Psoas muscle (tissue), 8 donors: Measurements from ENCODE around the gene CHCHD10. TPM values are rescaled to one million over a fixed set of nuclear protein-coding genes. Genes with fewer than 3 reads are reported as not detected.

Experiments
- ATAC-seq, 4 donors: fragments of 200-7000 bp; cut with Tn5 transposase; one replicate each; pipeline ENCODE4 v1.9.1; 2020; ENCODE audit warnings: moderate library complexity in 3 of 4, mild to moderate bottlenecking in 2 of 4
- DNase-seq, 2 donors: peaks; one replicate each; pipeline ENCODE4 v3.0.0-alpha.2; 2020
- H3K27ac ChIP-seq: fragments of 200-600 bp; one replicate; pipeline ENCODE4 v1.8.0; 2022
- H3K27me3 ChIP-seq, 3 donors: fragments of 200-600 bp in 1 of 3; one replicate each; pipeline versions ENCODE4 v1.6.1 to v1.8.0; 2013 to 2022; ENCODE audit warnings: low read length in 2 of 3, mild to moderate bottlenecking in 2 of 3, moderate library complexity in 1 of 3; ENCODE audit not compliant: insufficient read depth in 3 of 3
- H3K36me3 ChIP-seq, 2 donors: fragments of 200-600 bp in 1 of 2; one replicate each; pipeline versions ENCODE4 v1.6.1 to v1.8.0; 2013 to 2022; ENCODE audit warnings: low read depth in 1 of 2, mild to moderate bottlenecking in 1 of 2, moderate library complexity in 1 of 2; ENCODE audit not compliant: insufficient read depth in 1 of 2
- H3K4me1 ChIP-seq: fragments of 200-600 bp; one replicate; pipeline ENCODE4 v1.8.0; 2022
- H3K4me3 ChIP-seq: fragments of 200-600 bp; one replicate; pipeline ENCODE4 v1.8.0; 2022; ENCODE audit warnings: mild to moderate bottlenecking
- H3K9me3 ChIP-seq: fragments of 200-600 bp; one replicate; pipeline ENCODE4 v1.8.0; 2022
- WGBS, 3 donors: extraction: QIAGEN DNeasy Blood & Tissue Kit; methylation state at CpG; one replicate each; pipeline versions ENCODE4 v1.1.6 to v1.1.7; 2013; 5-methylcytosine and 5-hydroxymethylcytosine counted together
- intact Hi-C, 2 donors: fragments of 100-400 bp; cut with DNase I; formaldehyde crosslinking; loops; one replicate each; pipeline versions ENCODE4 v1.11.0 to v1.14.2; 2022
- polyA plus RNA-seq, 3 donors: library from polyadenylated mRNA; stranded (reverse); fragments of 200-250 nt; gene quantifications; one replicate each; pipeline ENCODE4 v1.2.3, GENCODE V29; 2013
- total RNA-seq, 4 donors: library from RNA; stranded (reverse); fragmentation: NEBNext Ultra II Directional in 2 of 4; extraction: Animal tissue kit (Norgen Biotek cat#: 25700) in 2 of 4; gene quantifications; one replicate each; pipeline versions ENCODE4 v1.2.1 to v1.2.4, GENCODE V29; 2021 to 2023
- TF ChIP-seq, protein P1 (sequence below): fragments of 200-600 bp; IDR thresholded peaks from one replicate; pipeline ENCODE4 v1.8.0; 2022; ENCODE audit warnings: antibody characterized with exemption
- donor health status: healthy with polysubstance abuse.
- donor health status: DM: no; HTN: no; CAD: no; lungs with moderate emphysema.
- donor health status: Bipolar disorder and iron deficiency.
- donor health status: healthy.
- donor health status: DM: yes; HTN: yes; CAD: no.
- donor health status: DM: no; HTN: no; CAD: no.
- donor health status: DM: no; HTN: no; CAD: no.
- donor health status: DM: yes; HTN: yes; CAD: no.

Gene CHCHD10
- total and polyA plus RNA-seq, 7 donors = 460 to 1,066 (median 752) TPM

DNA sequence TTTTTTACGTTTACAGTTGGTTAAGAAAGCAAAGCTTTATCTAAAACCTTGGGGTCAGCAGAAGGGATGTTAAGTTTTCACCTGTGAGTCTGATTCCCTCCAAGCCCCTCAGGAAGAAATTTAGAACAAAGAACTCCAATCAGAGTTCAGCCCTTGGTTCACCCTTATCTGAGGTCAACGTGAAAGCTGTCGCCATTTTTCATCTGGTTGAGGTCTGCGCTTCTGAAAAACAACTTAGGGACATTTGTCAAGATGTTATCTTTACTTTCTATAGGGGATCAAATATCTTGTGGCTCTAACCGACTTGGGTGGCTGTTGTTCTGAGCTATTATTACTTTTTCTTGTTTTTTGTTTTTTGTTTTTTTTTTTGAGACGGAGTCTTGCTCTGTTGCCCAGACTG is 46.9 kb downstream of the CHCHD10 start:
- intact Hi-C loops = no loop called here
- 71 to 77% (median 76%) methylated on average over 6 of the region's 6 CpGs for WGBS, 3 donors
- H3K4me1 ChIP-seq = peaks cover 3% of the 10 kb centered on the region
- TF ChIP-seq, protein P1, sequence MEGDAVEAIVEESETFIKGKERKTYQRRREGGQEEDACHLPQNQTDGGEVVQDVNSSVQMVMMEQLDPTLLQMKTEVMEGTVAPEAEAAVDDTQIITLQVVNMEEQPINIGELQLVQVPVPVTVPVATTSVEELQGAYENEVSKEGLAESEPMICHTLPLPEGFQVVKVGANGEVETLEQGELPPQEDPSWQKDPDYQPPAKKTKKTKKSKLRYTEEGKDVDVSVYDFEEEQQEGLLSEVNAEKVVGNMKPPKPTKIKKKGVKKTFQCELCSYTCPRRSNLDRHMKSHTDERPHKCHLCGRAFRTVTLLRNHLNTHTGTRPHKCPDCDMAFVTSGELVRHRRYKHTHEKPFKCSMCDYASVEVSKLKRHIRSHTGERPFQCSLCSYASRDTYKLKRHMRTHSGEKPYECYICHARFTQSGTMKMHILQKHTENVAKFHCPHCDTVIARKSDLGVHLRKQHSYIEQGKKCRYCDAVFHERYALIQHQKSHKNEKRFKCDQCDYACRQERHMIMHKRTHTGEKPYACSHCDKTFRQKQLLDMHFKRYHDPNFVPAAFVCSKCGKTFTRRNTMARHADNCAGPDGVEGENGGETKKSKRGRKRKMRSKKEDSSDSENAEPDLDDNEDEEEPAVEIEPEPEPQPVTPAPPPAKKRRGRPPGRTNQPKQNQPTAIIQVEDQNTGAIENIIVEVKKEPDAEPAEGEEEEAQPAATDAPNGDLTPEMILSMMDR = no peak
- no peaks in the 10 kb centered on the region for H3K9me3 ChIP-seq
- DNase-seq (no peak), ATAC-seq (no peak)
- no peak overlapping the region for H3K27ac ChIP-seq
- H3K36me3 ChIP-seq = no peaks in the 10 kb centered on the region
- H3K4me3 ChIP-seq = no peak overlapping the region
- H3K27me3 ChIP-seq = no peaks in the 10 kb centered on the region

DNA sequence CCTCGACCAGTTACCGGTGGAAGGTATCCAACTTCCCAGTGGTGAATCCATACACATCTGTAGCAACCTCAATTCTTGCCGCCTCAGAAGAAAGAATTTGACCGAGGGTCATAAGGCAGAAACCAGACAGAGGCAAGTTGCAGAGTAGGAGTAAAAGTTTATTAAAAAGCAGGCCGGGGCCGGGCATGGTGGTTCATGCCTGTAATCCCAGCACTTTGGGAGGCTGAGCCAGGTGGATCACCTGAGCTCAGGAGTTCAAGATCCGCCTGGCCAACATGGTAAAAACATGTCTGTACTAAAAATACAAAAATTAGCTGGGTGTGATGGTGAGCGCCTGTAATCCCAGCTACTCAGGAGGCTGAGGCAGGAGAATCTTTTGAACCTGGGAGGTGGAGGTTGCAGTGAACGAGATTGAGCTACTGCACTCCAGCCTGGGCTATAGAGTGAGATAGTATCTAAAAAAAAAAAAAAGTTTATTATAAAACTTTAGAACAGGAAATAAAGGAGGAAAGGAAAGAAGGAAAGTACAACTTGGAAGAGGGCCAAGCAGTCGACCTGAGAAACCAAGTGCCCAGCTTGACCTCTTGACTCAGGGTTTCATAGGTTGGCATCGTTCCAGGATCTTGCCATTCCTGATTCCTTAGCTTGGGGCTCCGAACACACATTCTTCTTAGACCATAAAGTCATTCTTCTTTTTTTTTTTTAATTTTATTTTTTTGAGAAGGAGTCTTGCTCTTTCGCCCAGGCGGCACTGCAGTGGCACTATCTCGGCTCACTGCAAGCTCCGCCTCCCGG is 49.2 kb downstream of the CHCHD10 start:
- intact Hi-C loops = loop anchor here in 1 of 2 donors (5.0 kb wide), 1 partner anchor 36 kb away; no protein-coding TSS in a partner anchor
- ATAC-seq (no peak), DNase-seq (no peak)
- H3K27ac ChIP-seq = no peak overlapping the region
- H3K36me3 ChIP-seq = peaks cover 0 to 12% of the 10 kb centered on the region in 2 donors
- H3K4me3 ChIP-seq = no peak overlapping the region
- peaks cover 3% of the 10 kb centered on the region for H3K4me1 ChIP-seq
- no peaks in the 10 kb centered on the region for H3K9me3 ChIP-seq
- TF ChIP-seq, protein P1 = no peak
- 86 to 88% (median 86%) methylated on average over 17 of the region's 17 CpGs for WGBS, 3 donors
- no peaks in the 10 kb centered on the region for H3K27me3 ChIP-seq

DNA sequence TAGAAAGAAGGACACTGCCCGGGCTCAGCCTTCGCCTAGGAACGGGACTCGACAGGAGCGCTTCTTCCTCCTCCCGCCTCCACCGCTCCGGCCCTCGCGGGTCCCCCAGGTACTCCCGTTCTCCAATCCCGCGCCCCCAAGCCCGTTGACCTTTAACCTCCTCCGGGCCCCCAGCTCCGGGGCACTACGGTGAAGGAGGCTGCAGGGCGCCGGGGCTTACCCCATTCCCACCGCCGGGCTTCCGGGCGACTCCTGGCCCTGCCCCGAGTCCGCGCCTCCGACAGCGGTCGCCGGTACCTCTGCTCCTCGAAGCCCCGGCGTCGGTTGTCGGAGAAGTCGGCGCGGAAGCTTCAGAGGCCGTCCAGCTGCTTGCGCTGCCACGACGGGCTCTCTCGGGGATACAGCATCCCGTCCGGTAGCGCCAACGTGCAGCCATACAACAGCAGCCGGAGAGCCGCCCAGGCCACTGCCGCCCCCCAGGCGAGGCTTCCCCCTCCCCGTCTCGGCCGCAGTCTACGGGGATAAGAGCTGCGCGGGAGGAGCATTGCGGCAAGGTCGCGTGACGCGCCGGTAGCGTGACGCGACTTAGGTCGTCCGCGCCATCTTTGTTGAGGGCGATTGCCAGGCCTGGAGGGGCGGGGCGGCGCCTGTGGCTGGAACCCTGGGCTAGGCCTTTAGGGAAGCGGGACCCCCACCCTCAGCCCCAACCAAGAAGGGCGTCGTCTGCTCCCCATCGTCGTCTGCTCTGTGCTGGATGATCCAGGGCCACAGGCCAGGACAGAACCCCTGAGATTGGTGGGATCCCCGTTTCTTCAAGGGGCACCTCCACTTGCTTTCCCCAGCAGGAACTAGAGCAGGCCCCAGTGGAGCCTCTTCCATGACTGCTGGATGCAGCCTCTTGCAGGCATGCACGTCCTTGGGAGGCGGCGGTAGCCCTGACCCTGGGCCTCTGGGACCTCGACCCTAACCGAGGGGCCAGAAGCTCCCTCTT is 50.7 kb downstream of the CHCHD10 start:
- intact Hi-C loops = loop anchor here in 1 of 2 donors (5.0 kb wide), 1 partner anchor 35 kb away; no protein-coding TSS in a partner anchor
- ATAC-seq = peak; percentile 92 to 97 (median 94)
- H3K27me3 ChIP-seq = no peaks in the 10 kb centered on the region
- H3K4me3 ChIP-seq = peak overlapping the region; percentile 98
- TF ChIP-seq, protein P1 = no peak
- H3K9me3 ChIP-seq = no peaks in the 10 kb centered on the region
- H3K27ac ChIP-seq = peak overlapping the region; percentile 85
- peaks cover 0 to 27% of the 10 kb centered on the region in 2 donors for H3K36me3 ChIP-seq
- peak; percentile 87 to 90 for DNase-seq
- H3K4me1 ChIP-seq = peaks cover 3% of the 10 kb centered on the region
- 5 to 6% (median 5%) methylated on average over 79 to 84 of the region's 84 CpGs for WGBS, 3 donors

Other genes starting within 250 kb of the CHCHD10 start
- not detected for gene IGLL1, start 187.7 kb downstream of the CHCHD10 start, total RNA-seq
- not detected for gene IGLL1, start 187.7 kb downstream of the CHCHD10 start, polyA plus RNA-seq
- under 1 TPM in 1 of 4 donors, not detected in 3; 0.21 TPM for gene DRICH1, start 135.7 kb downstream of the CHCHD10 start, total RNA-seq
- gene DRICH1, start 135.7 kb downstream of the CHCHD10 start, polyA plus RNA-seq = under 1 TPM in 2 of 3 donors, not detected in 1; 0.03 to 0.07 TPM
- under 1 TPM in 1 of 4 donors, not detected in 3; 0.40 TPM for gene RGL4, start 77.0 kb downstream of the CHCHD10 start, total RNA-seq
- gene RGL4, start 77.0 kb downstream of the CHCHD10 start, polyA plus RNA-seq = under 1 TPM; 0.04 to 0.26 (median 0.10) TPM
- gene ZNF70, start 16.9 kb downstream of the CHCHD10 start, total RNA-seq = 10 to 100 TPM in 1 of 4 donors, 1 to 10 TPM in 3; 2.1 to 12.9 (median 4.0) TPM
- gene ZNF70, start 16.9 kb downstream of the CHCHD10 start, polyA plus RNA-seq = 1 to 10 TPM; 1.2 to 3.8 (median 1.8) TPM
- gene VPREB3, start 13.5 kb downstream of the CHCHD10 start, total RNA-seq = 1 to 10 TPM in 2 of 4 donors, under 1 TPM in 2; 0.79 to 3.2 (median 0.99) TPM
- under 1 TPM; 0.61 to 0.89 (median 0.82) TPM for gene VPREB3, start 13.5 kb downstream of the CHCHD10 start, polyA plus RNA-seq
- gene C22orf15, start 5.0 kb downstream of the CHCHD10 start, total RNA-seq = under 1 TPM in 1 of 4 donors, not detected in 3; 0.34 TPM
- under 1 TPM in 1 of 3 donors, not detected in 2; 0.04 TPM for gene C22orf15, start 5.0 kb downstream of the CHCHD10 start, polyA plus RNA-seq
- gene MMP11, start 4.9 kb upstream of the CHCHD10 start, total RNA-seq = 1 to 10 TPM; 1.3 to 2.9 (median 1.5) TPM
- gene MMP11, start 4.9 kb upstream of the CHCHD10 start, polyA plus RNA-seq = under 1 TPM; 0.35 to 0.47 (median 0.43) TPM
- 10 to 100 TPM; 21.9 to 76.6 (median 48.3) TPM for gene SMARCB1, start 19.0 kb upstream of the CHCHD10 start, total RNA-seq
- gene SMARCB1, start 19.0 kb upstream of the CHCHD10 start, polyA plus RNA-seq = 10 to 100 TPM; 20.7 to 47.6 (median 38.4) TPM
- gene DERL3, start 71.0 kb upstream of the CHCHD10 start, total RNA-seq = 1 to 10 TPM in 2 of 4 donors, under 1 TPM in 2; 0.54 to 4.4 (median 1.1) TPM
- gene DERL3, start 71.0 kb upstream of the CHCHD10 start, polyA plus RNA-seq = 1 to 10 TPM in 1 of 3 donors, under 1 TPM in 2; 0.22 to 1.1 (median 0.92) TPM
- gene SLC2A11, start 89.9 kb upstream of the CHCHD10 start, total RNA-seq = 10 to 100 TPM in 1 of 4 donors, 1 to 10 TPM in 3; 4.2 to 11.8 (median 6.3) TPM
- gene SLC2A11, start 89.9 kb upstream of the CHCHD10 start, polyA plus RNA-seq = 10 to 100 TPM in 1 of 3 donors, 1 to 10 TPM in 2; 3.7 to 12.7 (median 4.9) TPM
- 100 to 1,000 TPM; 110 to 167 (median 139) TPM for gene MIF, start 126.4 kb upstream of the CHCHD10 start, total RNA-seq
- gene MIF, start 126.4 kb upstream of the CHCHD10 start, polyA plus RNA-seq = 100 to 1,000 TPM; 125 to 277 (median 131) TPM
- 10 to 100 TPM in 3 of 4 donors, 1 to 10 TPM in 1; 5.8 to 27.5 (median 14.4) TPM for gene GSTT2B, start 193.2 kb upstream of the CHCHD10 start, total RNA-seq
- 10 to 100 TPM in 1 of 3 donors, 1 to 10 TPM in 2; 4.0 to 15.1 (median 5.6) TPM for gene GSTT2B, start 193.2 kb upstream of the CHCHD10 start, polyA plus RNA-seq
- 1 to 10 TPM in 1 of 4 donors, under 1 TPM in 3; 0.77 to 2.4 (median 0.96) TPM for gene DDTL, start 198.9 kb upstream of the CHCHD10 start, total RNA-seq
- gene DDTL, start 198.9 kb upstream of the CHCHD10 start, polyA plus RNA-seq = 1 to 10 TPM in 2 of 3 donors, under 1 TPM in 1; 0.94 to 6.6 (median 1.6) TPM
- 10 to 100 TPM; 57.3 to 85.3 (median 82.9) TPM for gene DDT, start 206.5 kb upstream of the CHCHD10 start, total RNA-seq
- 100 to 1,000 TPM; 155 to 239 (median 233) TPM for gene DDT, start 206.5 kb upstream of the CHCHD10 start, polyA plus RNA-seq
- under 1 TPM in 1 of 4 donors, not detected in 3; 0.34 TPM for gene GSTT2, start 212.2 kb upstream of the CHCHD10 start, total RNA-seq
- gene GSTT2, start 212.2 kb upstream of the CHCHD10 start, polyA plus RNA-seq = under 1 TPM; 0.12 to 0.89 (median 0.25) TPM
- gene GSTT4, start 237.5 kb upstream of the CHCHD10 start, total RNA-seq = not detected
- gene GSTT4, start 237.5 kb upstream of the CHCHD10 start, polyA plus RNA-seq = not detected
- 10 to 100 TPM; 14.9 to 23.8 (median 21.1) TPM for gene CABIN1, start 243.3 kb upstream of the CHCHD10 start, total RNA-seq
- 10 to 100 TPM; 10.5 to 14.1 (median 14.0) TPM for gene CABIN1, start 243.3 kb upstream of the CHCHD10 start, polyA plus RNA-seq